HCT116 (cell line): Measurements from ENCODE around the gene USP7. TPM values are rescaled to one million over a fixed set of nuclear protein-coding genes. Genes with fewer than 3 reads are reported as not detected.

Experiments
- ATAC-seq: fragments of 200-7000 bp; cut with Tn5 transposase; 2 replicates; pipeline ENCODE4 v1.9.1; 2020; ENCODE audit warnings: mild to moderate bottlenecking, moderate library complexity
- BruUV-seq: library from RNA; stranded (reverse); fragments of 400-500 nt; replicated peaks from 2 replicates; lab custom pipeline; 2021; lab: Mats Ljungman, UMichigan
- CTCF ChIA-PET: fragments of 300-600 bp; sonication (Branson Sonifier 250); formaldehyde crosslinking; loops from one replicate; lab custom pipeline; 2021; ENCODE audit warnings: antibody characterized with exemption; lab: Charles Lee
- POLR2A ChIA-PET: fragments of 300-600, 350-600 bp; sonication (Branson Sonifier 250); formaldehyde crosslinking; loops from one replicate; lab custom pipeline; 2021; ENCODE audit warnings: antibody characterized with exemption; lab: Charles Lee
- RAD21 ChIA-PET, 2 experiments: fragments of 300-600 bp; sonication (Branson Sonifier 250); formaldehyde crosslinking; loops; one replicate each; lab custom pipeline; 2023; ENCODE audit warnings: low total read pairs in 2 of 2; ENCODE audit not compliant: uncharacterized antibody in 2 of 2, unreplicated experiment in 2 of 2, low non-redundant PET in 1 of 2; lab: Charles Lee
- DNase-seq: peaks from one replicate; pipeline ENCODE4 v3.0.0-alpha.2; 2010; ENCODE audit warnings: low read depth, low spot score
- H2AFZ ChIP-seq: fragments of 200-600 bp; shearing (Covaris generic), sonication (generic); 2 replicates; pipeline ENCODE4 v1.6.1; 2017; ENCODE audit warnings: low read depth, mixed run types, mixed read lengths, antibody characterized with exemption, low read length; ENCODE audit not compliant: poor library complexity, severe bottlenecking
- H3K27ac ChIP-seq: 2 replicates; pipeline ENCODE4 v1.5.1; 2012; ENCODE audit warnings: low read depth, low read length
- H3K27me3 ChIP-seq: fragments of 200-600 bp; sonication (generic); 2 replicates; pipeline ENCODE4 v1.6.1; 2016; ENCODE audit warnings: mixed run types, low read length, mixed read lengths; ENCODE audit not compliant: insufficient read depth
- H3K36me3 ChIP-seq, 2 experiments: fragments of 200-500 bp in 1 of 2; fragments of 200-600 bp in 1 of 2; sonication (Bioruptor generic) in 1 of 2; sonication (generic) in 1 of 2; 2 replicates each; pipeline versions ENCODE4 v1.5.1 to v1.6.1; 2014 to 2016; ENCODE audit warnings: low read length in 2 of 2, inconsistent platforms in 1 of 2, mixed read lengths in 1 of 2, mixed run types in 1 of 2; ENCODE audit not compliant: insufficient read depth in 2 of 2, control insufficient read depth in 1 of 2
- H3K4me1 ChIP-seq, 2 experiments: fragments of 200-600 bp in 1 of 2; sonication (generic) in 1 of 2; 2 replicates each; pipeline versions ENCODE4 v1.5.1 to v1.6.1; 2012 to 2017; ENCODE audit warnings: low read length in 2 of 2, inconsistent platforms in 1 of 2, mild to moderate bottlenecking in 1 of 2, mixed read lengths in 1 of 2, mixed run types in 1 of 2, moderate library complexity in 1 of 2; ENCODE audit not compliant: insufficient read depth in 2 of 2, control insufficient read depth in 1 of 2
- H3K4me2 ChIP-seq: fragments of 200-600 bp; sonication (generic); 2 replicates; pipeline ENCODE4 v1.6.1; 2017; ENCODE audit warnings: mixed run types, low read length, mixed read lengths
- H3K4me3 ChIP-seq, 2 experiments: fragments of 200-600 bp in 1 of 2; sonication (generic) in 1 of 2; replicated peaks in 1 of 2; 2 replicates each; pipeline ENCODE4 v1.5.1; 2011 to 2016; ENCODE audit warnings: low read length in 2 of 2, control low read depth in 1 of 2, low read depth in 1 of 2, mild to moderate bottlenecking in 1 of 2, mixed read lengths in 1 of 2, mixed run types in 1 of 2
- H3K79me2 ChIP-seq: fragments of 200-600 bp; sonication (generic); 2 replicates; pipeline ENCODE4 v1.6.1; 2017; ENCODE audit warnings: mild to moderate bottlenecking, mixed run types, low read length, moderate library complexity, mixed read lengths; ENCODE audit not compliant: insufficient read depth
- H3K9ac ChIP-seq: fragments of 200-600 bp; sonication (generic); 2 replicates; pipeline ENCODE4 v1.6.1; 2016; ENCODE audit warnings: low read length, mixed read lengths
- H3K9me2 ChIP-seq: fragments of 200-600 bp; sonication (generic), shearing (Covaris generic); 2 replicates; pipeline ENCODE4 v1.6.1; 2017; ENCODE audit warnings: mixed run types, mild to moderate bottlenecking, moderate library complexity; ENCODE audit not compliant: insufficient read depth
- H3K9me3 ChIP-seq, 2 experiments: fragments of 200-500 bp in 1 of 2; fragments of 200-600 bp in 1 of 2; sonication (Bioruptor generic) in 1 of 2; sonication (generic) in 1 of 2; 2 replicates each; pipeline ENCODE4 v1.6.1; 2014 to 2017; ENCODE audit warnings: low read length in 2 of 2, mixed read lengths in 2 of 2, inconsistent platforms in 1 of 2, low read depth in 1 of 2, mild to moderate bottlenecking in 1 of 2, mixed run types in 1 of 2, moderate library complexity in 1 of 2; ENCODE audit not compliant: control insufficient read depth in 1 of 2, insufficient read depth in 1 of 2
- H4K20me1 ChIP-seq: fragments of 200-600 bp; sonication (generic), shearing (Covaris generic); 2 replicates; pipeline ENCODE4 v1.6.1; 2017; ENCODE audit warnings: mixed run types, mild to moderate bottlenecking, moderate library complexity; ENCODE audit not compliant: insufficient read depth
- CBX3 ChIP-seq: IDR thresholded peaks from 2 replicates; pipeline ENCODE4 v1.6.1; 2012; ENCODE audit warnings: low read depth
- ELF1 ChIP-seq: IDR thresholded peaks from 2 replicates; pipeline ENCODE4 v1.6.1; 2012; ENCODE audit warnings: low read depth, borderline replicate concordance
- EZH2 ChIP-seq: fragments of 200-600 bp; sonication (generic); IDR thresholded peaks from 2 replicates; pipeline ENCODE4 v1.6.1; 2017; ENCODE audit warnings: antibody characterized with exemption, mixed run types
- EZH2phosphoT487 ChIP-seq: fragments of 200-600 bp; IDR thresholded peaks from 2 replicates; pipeline ENCODE4 v1.6.1; 2018; ENCODE audit warnings: antibody characterized with exemption, borderline replicate concordance
- SIN3A ChIP-seq: IDR thresholded peaks from 2 replicates; pipeline ENCODE4 v1.6.1; 2012; ENCODE audit warnings: low read depth
- SP1 ChIP-seq: IDR thresholded peaks from 2 replicates; pipeline ENCODE4 v1.6.1; 2012; ENCODE audit warnings: low read depth
- SRF ChIP-seq: IDR thresholded peaks from 2 replicates; pipeline ENCODE4 v1.6.1; 2012; ENCODE audit warnings: low read depth
- TCF7L2 ChIP-seq: IDR thresholded peaks from 2 replicates; pipeline ENCODE4 v1.7.0; 2011; ENCODE audit warnings: borderline replicate concordance, inconsistent platforms; ENCODE audit not compliant: insufficient read depth, insufficient read length; ENCODE audit errors: extremely low read depth
- ZFX ChIP-seq: fragments of 450-650 bp; IDR thresholded peaks from 2 replicates; pipeline ENCODE4 v1.6.1; 2017
- ZNF274 ChIP-seq: fragments of 200-500 bp; sonication (Bioruptor generic); IDR thresholded peaks from 2 replicates; pipeline ENCODE4 v1.6.1; 2014; ENCODE audit warnings: mild to moderate bottlenecking, low read depth, low read length, inconsistent platforms
- intact Hi-C: fragments of 100-400 bp; cut with micrococcal nuclease; formaldehyde crosslinking; loops from 2 replicates; pipeline ENCODE4 v1.10.0; 2022
- total RNA-seq: library from RNA; stranded (reverse); gene quantifications from one replicate; pipeline ENCODE4 v1.2.1, GENCODE V29; 2021; ENCODE audit not compliant: unreplicated experiment
- TF ChIP-seq, protein P1 (sequence below): IDR thresholded peaks from 2 replicates; pipeline ENCODE4 v1.6.1; 2012; ENCODE audit warnings: low read depth
- TF ChIP-seq, protein P2 (sequence below), 3 experiments: fragments of 200-600 bp in 1 of 3; sonication (generic) in 1 of 3; IDR thresholded peaks in 2 of 3; conservative IDR thresholded peaks in 1 of 3; 2 replicates each; pipeline ENCODE4 v1.5.1; 2012 to 2017; ENCODE audit warnings: low read depth in 2 of 3, low read length in 2 of 3, antibody characterized with exemption in 1 of 3, borderline replicate concordance in 1 of 3, control low read depth in 1 of 3, mild to moderate bottlenecking in 1 of 3, mixed read lengths in 1 of 3, mixed run types in 1 of 3, moderate library complexity in 1 of 3; ENCODE audit not compliant: insufficient read depth in 1 of 3
- TF ChIP-seq, protein P3 (sequence below): IDR thresholded peaks from 2 replicates; pipeline ENCODE4 v1.6.1; 2012

USP7 gene
- total RNA-seq, 1 experiment from 2014 or later, result 154 TPM

DNA sequence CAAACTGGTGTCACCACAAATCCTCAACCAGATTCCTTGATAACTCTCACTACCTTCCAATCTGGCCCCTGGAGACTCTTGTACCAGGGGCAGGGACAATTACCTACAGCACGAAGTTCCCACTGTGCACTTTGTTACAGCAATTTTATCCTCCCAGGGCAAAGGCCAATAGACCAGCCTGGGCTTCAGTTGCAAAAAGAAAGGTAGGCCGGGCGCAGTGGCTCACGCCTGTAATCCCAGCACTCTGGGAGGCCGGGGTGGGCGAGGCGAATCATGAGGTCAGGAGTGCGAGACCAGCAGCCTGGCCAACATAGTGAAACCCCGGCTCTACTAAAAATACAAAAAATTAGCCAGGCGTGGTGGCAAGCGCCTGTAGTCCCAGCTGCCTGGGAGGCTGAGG lies 36.9 kb downstream of the USP7 start (continued):
- TF ChIP-seq, protein P1, sequence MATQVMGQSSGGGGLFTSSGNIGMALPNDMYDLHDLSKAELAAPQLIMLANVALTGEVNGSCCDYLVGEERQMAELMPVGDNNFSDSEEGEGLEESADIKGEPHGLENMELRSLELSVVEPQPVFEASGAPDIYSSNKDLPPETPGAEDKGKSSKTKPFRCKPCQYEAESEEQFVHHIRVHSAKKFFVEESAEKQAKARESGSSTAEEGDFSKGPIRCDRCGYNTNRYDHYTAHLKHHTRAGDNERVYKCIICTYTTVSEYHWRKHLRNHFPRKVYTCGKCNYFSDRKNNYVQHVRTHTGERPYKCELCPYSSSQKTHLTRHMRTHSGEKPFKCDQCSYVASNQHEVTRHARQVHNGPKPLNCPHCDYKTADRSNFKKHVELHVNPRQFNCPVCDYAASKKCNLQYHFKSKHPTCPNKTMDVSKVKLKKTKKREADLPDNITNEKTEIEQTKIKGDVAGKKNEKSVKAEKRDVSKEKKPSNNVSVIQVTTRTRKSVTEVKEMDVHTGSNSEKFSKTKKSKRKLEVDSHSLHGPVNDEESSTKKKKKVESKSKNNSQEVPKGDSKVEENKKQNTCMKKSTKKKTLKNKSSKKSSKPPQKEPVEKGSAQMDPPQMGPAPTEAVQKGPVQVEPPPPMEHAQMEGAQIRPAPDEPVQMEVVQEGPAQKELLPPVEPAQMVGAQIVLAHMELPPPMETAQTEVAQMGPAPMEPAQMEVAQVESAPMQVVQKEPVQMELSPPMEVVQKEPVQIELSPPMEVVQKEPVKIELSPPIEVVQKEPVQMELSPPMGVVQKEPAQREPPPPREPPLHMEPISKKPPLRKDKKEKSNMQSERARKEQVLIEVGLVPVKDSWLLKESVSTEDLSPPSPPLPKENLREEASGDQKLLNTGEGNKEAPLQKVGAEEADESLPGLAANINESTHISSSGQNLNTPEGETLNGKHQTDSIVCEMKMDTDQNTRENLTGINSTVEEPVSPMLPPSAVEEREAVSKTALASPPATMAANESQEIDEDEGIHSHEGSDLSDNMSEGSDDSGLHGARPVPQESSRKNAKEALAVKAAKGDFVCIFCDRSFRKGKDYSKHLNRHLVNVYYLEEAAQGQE, result no peak
- no peak for TF ChIP-seq ELF1
- TF ChIP-seq CBX3, result no peak
- no peak for TF ChIP-seq SIN3A
- no peak for TF ChIP-seq EZH2phosphoT487
- TF ChIP-seq, all 23 proteins: peak for 0

DNA sequence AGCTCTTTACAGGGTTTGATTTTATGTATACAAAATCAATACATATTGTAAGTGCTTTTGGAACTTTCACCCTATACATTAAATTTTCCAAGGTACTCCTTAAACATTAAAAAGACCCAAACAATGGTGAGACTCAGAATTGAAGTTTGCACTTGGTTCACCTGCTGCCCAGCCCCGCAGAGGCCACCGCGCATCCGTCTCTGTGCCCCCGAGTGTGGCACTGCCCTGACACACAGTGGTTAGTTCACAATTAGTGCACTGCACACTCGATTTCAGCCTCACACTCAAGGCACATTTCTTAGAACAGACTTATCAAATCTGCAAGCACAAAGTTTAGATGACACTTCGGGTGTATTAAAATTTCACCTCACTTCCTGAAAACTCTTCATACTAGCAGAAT lies 38.3 kb downstream of the USP7 start:
- Histone ChIP-seq H3K79me2 (peaks cover 89% of the 10 kb centered on the region), H3K27ac (no peak overlapping the region), H2AFZ (no peak overlapping the region), H3K9me3 (no peaks in the 10 kb centered on the region), H3K27me3 (no peaks in the 10 kb centered on the region), H3K4me3 (no peak overlapping the region), H4K20me1 (peaks cover 23% of the 10 kb centered on the region; the same call in 1 of the 2 replicates), H3K9me2 (no peaks in the 10 kb centered on the region), H3K9ac (no peak overlapping the region), H3K4me1 (no peaks in the 10 kb centered on the region), H3K4me2 (no peak overlapping the region), H3K36me3 (peaks cover 31 to 48% of the 10 kb centered on the region in 2 experiments; a peak in 3 of 4 replicates)
- DNase-seq (no peak), ATAC-seq (no peak)
- no TSS peak for BruUV-seq
- CTCF ChIA-PET, result no interaction called here
- POLR2A ChIA-PET, result no interaction called here
- RAD21 ChIA-PET, result no interaction called here
- no peak for TF ChIP-seq ZFX
- TF ChIP-seq SIN3A, result no peak
- TF ChIP-seq TCF7L2, result no peak
- no peak for TF ChIP-seq EZH2
- no peak for TF ChIP-seq EZH2phosphoT487
- TF ChIP-seq SP1, result no peak
- TF ChIP-seq, protein P2, sequence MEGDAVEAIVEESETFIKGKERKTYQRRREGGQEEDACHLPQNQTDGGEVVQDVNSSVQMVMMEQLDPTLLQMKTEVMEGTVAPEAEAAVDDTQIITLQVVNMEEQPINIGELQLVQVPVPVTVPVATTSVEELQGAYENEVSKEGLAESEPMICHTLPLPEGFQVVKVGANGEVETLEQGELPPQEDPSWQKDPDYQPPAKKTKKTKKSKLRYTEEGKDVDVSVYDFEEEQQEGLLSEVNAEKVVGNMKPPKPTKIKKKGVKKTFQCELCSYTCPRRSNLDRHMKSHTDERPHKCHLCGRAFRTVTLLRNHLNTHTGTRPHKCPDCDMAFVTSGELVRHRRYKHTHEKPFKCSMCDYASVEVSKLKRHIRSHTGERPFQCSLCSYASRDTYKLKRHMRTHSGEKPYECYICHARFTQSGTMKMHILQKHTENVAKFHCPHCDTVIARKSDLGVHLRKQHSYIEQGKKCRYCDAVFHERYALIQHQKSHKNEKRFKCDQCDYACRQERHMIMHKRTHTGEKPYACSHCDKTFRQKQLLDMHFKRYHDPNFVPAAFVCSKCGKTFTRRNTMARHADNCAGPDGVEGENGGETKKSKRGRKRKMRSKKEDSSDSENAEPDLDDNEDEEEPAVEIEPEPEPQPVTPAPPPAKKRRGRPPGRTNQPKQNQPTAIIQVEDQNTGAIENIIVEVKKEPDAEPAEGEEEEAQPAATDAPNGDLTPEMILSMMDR (IDR thresholded peaks at IDR 0.05 in 2 of 3, conservative IDR thresholded peaks at IDR 0.05 in 1 of 3; ENCODE audit: borderline replicate concordance in 1 of 3, insufficient read depth in 1 of 3, low read depth in 2 of 3, low read length in 2 of 3), result no peak
- no peak for TF ChIP-seq ELF1
- no peak for TF ChIP-seq ZNF274
- no peak for TF ChIP-seq SRF
- TF ChIP-seq, protein P3, sequence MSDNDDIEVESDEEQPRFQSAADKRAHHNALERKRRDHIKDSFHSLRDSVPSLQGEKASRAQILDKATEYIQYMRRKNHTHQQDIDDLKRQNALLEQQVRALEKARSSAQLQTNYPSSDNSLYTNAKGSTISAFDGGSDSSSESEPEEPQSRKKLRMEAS, result no peak
- intact Hi-C loops, result no loop called here
